Osteocyte (in vitro differentiated cells): ENCODE results near the gene CNTNAP2. TPM values are rescaled to one million over a fixed set of nuclear protein-coding genes. Genes with fewer than 3 reads are reported as not detected.

Experiments
- DNase-seq: peaks from one replicate; pipeline ENCODE4 v3.0.0; 2021; ENCODE audit warnings: mixed read lengths; ENCODE audit not compliant: unreplicated experiment; ENCODE audit errors: extremely low spot score
- H3K27ac Mint-ChIP-seq: one replicate; pipeline ENCODE4 v1.8.0; 2021; ENCODE audit warnings: mild to moderate bottlenecking, mixed read lengths; ENCODE audit not compliant: unreplicated experiment
- H3K27me3 Mint-ChIP-seq: one replicate; pipeline ENCODE4 v1.8.0; 2021; ENCODE audit warnings: mixed read lengths; ENCODE audit not compliant: unreplicated experiment
- H3K36me3 Mint-ChIP-seq: one replicate; pipeline ENCODE4 v1.8.0; 2021; ENCODE audit warnings: mixed read lengths; ENCODE audit not compliant: unreplicated experiment
- H3K4me1 Mint-ChIP-seq: one replicate; pipeline ENCODE4 v1.8.0; 2021; ENCODE audit warnings: mixed read lengths; ENCODE audit not compliant: unreplicated experiment
- H3K4me3 Mint-ChIP-seq: one replicate; pipeline ENCODE4 v1.8.0; 2021; ENCODE audit warnings: mild to moderate bottlenecking, moderate library complexity, mixed read lengths; ENCODE audit not compliant: unreplicated experiment
- H3K9me3 Mint-ChIP-seq: one replicate; pipeline ENCODE4 v1.8.0; 2021; ENCODE audit warnings: mixed read lengths; ENCODE audit not compliant: unreplicated experiment
- total RNA-seq: library from RNA; stranded (reverse); gene quantifications from 2 replicates; pipeline ENCODE4 v1.2.1, GENCODE V29; 2021
- TF ChIP-seq, protein P1 (sequence below): fragments of 200-600 bp; sonication (generic); IDR thresholded peaks from 2 replicates; pipeline ENCODE4 v1.5.0; 2021; ENCODE audit warnings: antibody characterized with exemption, mild to moderate bottlenecking, moderate library complexity

CNTNAP2 gene
- total RNA-seq, 1 donor from 2014 or later: 1.4 TPM

DNA sequence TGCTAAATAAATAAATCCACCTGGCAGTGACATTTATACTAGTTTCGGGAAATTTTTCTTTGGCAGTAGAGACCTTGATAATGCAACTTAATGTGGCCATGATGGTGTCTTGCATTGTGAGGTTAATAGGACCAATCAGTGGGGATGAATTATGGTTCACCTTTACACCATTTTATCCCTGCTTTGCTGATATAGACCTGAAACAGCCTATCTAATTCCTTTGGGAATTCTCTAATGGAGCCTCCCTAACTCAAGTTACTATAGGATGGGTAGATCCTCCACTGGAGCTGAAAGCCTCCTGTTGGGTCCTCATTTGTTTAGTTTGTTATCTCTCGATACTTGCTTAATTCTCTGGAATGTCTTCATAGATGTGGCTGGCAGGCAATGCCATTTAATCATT, 276.7 kb downstream of the CNTNAP2 start:
- H3K27me3 Mint-ChIP-seq: no peaks in the 10 kb centered on the region
- no peaks in the 10 kb centered on the region for H3K9me3 Mint-ChIP-seq
- no peak for DNase-seq
- H3K27ac Mint-ChIP-seq: no peak overlapping the region
- no peak overlapping the region for H3K4me3 Mint-ChIP-seq
- H3K4me1 Mint-ChIP-seq: no peaks in the 10 kb centered on the region
- TF ChIP-seq, protein P1, sequence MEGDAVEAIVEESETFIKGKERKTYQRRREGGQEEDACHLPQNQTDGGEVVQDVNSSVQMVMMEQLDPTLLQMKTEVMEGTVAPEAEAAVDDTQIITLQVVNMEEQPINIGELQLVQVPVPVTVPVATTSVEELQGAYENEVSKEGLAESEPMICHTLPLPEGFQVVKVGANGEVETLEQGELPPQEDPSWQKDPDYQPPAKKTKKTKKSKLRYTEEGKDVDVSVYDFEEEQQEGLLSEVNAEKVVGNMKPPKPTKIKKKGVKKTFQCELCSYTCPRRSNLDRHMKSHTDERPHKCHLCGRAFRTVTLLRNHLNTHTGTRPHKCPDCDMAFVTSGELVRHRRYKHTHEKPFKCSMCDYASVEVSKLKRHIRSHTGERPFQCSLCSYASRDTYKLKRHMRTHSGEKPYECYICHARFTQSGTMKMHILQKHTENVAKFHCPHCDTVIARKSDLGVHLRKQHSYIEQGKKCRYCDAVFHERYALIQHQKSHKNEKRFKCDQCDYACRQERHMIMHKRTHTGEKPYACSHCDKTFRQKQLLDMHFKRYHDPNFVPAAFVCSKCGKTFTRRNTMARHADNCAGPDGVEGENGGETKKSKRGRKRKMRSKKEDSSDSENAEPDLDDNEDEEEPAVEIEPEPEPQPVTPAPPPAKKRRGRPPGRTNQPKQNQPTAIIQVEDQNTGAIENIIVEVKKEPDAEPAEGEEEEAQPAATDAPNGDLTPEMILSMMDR: no peak
- H3K36me3 Mint-ChIP-seq: no peaks in the 10 kb centered on the region

DNA sequence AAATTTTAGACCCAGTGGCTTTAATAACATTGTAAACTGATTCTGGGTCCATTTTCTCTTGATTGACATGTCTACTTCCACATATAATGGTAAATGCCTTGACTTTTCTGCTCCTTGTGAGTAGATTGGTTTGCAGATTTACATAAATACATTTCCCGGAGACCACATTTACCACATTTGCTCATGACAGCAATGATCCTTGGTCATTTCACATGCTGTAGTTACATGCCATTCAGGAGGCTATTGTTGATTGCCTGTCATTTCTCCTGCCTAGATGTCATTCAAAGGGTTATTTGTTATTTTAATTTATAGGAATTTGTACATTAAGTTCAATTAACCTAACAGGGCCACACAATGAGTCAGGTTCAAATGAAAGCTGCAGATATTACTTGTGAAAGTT, 280.5 kb downstream of the CNTNAP2 start:
- no peak overlapping the region for H3K27ac Mint-ChIP-seq
- TF ChIP-seq, protein P1: no peak
- H3K36me3 Mint-ChIP-seq: no peaks in the 10 kb centered on the region
- H3K27me3 Mint-ChIP-seq: no peaks in the 10 kb centered on the region
- H3K4me1 Mint-ChIP-seq: no peaks in the 10 kb centered on the region
- no peak for DNase-seq
- no peak overlapping the region for H3K4me3 Mint-ChIP-seq
- H3K9me3 Mint-ChIP-seq: no peaks in the 10 kb centered on the region

DNA sequence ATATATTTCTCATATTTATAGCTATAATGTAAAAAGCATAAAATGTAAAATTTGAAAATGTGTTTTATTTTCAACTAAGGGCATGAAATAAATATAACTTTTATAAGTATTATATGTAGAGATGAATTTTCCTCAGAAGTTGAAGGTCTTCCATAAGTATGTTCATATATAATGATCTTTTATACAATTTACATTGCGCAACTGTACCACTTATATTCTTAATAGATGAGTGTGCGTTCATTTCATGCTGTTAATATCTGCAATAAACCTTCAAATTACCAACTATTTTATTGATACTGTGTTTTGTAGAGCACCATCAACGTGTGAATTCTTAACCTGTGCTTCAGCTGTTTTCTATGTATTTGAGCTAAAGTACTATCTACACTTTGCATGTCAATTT, 285.3 kb downstream of the CNTNAP2 start:
- DNase-seq: no peak
- Mint-ChIP-seq H3K27ac (no peak overlapping the region), H3K9me3 (peaks cover 12% of the 10 kb centered on the region), H3K27me3 (no peaks in the 10 kb centered on the region), H3K4me1 (no peaks in the 10 kb centered on the region), H3K36me3 (no peaks in the 10 kb centered on the region), H3K4me3 (no peak overlapping the region)
- TF ChIP-seq, protein P1: no peak

DNA sequence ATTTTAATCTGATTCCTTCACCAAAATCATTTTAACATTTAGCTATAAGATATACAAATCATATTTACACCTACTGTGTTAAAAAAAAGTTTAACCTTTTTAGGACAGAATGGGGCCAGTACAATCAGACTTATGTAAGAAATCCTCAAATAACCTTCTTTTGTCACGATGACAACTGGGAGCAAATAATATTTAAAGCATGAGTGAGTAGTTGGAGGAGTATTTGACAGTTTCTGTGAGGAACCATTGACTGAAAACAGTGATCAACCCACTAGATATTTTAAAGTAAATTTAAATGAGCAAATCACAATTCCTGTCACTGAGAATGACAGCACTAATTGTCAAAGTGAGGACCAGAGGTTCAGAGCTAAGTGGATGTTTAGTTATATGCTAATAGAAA, 289.1 kb downstream of the CNTNAP2 start:
- TF ChIP-seq, protein P1: no peak
- no peak for DNase-seq
- no peaks in the 10 kb centered on the region for H3K36me3 Mint-ChIP-seq
- H3K9me3 Mint-ChIP-seq: peaks cover 12% of the 10 kb centered on the region
- no peaks in the 10 kb centered on the region for H3K4me1 Mint-ChIP-seq
- no peaks in the 10 kb centered on the region for H3K27me3 Mint-ChIP-seq
- no peak overlapping the region for H3K4me3 Mint-ChIP-seq
- no peak overlapping the region for H3K27ac Mint-ChIP-seq

DNA sequence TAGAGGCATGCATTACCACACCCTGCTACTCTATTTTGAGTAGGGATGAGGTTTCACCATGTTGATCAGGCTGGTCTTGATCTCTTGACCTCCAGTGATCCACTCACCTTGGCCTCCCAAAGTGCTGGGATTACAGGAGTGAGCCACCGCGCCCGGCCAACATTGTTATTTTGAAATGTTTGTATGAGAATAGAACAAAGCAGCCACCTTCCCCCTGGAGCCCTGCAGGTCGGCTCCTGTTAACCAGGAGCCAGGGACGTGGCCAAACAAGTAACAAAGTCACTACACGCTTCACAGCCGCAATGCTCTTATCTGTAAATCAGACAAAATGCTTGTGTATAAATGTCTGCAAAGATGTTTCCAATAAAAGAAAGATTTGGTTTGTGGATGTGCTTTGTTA, 295.4 kb downstream of the CNTNAP2 start:
- no peaks in the 10 kb centered on the region for H3K36me3 Mint-ChIP-seq
- DNase-seq: no peak
- TF ChIP-seq, protein P1: no peak
- H3K9me3 Mint-ChIP-seq: no peaks in the 10 kb centered on the region
- H3K27ac Mint-ChIP-seq: no peak overlapping the region
- no peak overlapping the region for H3K4me3 Mint-ChIP-seq
- no peaks in the 10 kb centered on the region for H3K4me1 Mint-ChIP-seq
- H3K27me3 Mint-ChIP-seq: no peaks in the 10 kb centered on the region
